ENCODE data around the gene HAPSTR1. TPM values are rescaled to one million over a fixed set of nuclear protein-coding genes. Genes with fewer than 3 reads are reported as not detected.
A peak's percentile ranks its signal among the peaks of the same experiment; 100 is the strongest.
"Not testable (repeated sequence)": the region's sequence is repeated elsewhere in the genome, so short reads cannot be mapped to it uniquely, and the experiment has no call there.

Gene HAPSTR1, protein sequence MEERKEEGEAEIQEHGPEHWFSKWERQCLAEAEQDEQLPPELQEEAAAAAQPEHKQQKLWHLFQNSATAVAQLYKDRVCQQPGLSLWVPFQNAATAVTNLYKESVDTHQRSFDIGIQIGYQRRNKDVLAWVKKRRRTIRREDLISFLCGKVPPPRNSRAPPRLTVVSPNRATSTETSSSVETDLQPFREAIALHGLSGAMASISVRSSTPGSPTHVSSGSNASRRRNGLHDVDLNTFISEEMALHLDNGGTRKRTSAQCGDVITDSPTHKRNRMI
- 29.7 TPM for polyA plus RNA-seq (2013, experiment 1 of 2)
- polyA plus RNA-seq (2013, experiment 2 of 2) = 30.2 TPM

DNA sequence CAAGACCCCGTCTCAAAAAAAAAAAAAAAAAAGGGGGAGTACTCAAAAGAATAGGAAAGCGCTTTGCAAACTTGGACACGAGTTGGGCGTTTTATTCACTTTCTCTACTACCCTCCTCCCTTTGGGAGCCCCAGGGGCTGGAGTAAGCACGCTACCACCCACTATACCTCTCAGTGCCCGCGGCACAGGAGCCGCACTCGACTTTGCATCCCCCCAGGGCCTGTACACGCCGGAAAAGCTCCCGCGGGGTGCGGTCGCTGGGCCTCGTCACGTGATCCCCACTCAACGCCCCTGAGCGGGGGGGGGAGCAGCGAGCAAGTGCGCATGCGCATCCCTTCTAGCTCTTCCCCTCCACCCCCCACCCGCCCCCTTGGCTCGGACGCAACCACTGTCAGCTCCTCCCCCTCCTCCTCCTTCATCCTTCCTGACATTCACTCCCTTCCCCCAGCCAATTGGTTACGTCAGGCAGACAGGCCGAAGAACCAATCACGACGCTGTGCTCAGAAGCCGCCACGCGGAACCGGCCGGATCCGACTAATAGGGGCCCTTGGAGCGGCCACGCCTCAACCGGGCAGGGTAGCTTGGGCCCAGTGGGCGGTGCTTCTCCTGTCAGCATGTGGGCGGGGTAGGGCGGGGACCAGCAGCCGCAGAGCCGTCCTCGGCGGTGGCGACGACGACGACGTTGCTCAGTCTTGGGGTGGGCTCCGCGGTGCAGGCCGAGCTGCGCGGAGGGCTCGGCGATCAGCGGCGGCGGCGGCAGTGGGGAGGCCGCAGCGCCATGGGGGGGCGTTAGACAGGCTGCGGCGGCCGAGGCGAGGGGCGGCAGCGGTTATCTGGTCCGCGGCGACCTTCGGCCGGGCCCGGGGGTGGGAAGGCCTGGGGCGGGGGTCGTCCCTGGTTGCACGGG, at the start of gene HAPSTR1:
Gene HAPSTR1, plus strand, starts transcription at position 685 of the 907 bp plus-strand sequence. CDS start 401 bp downstream, outside the sequence.
- Histone ChIP-seq H3K36me3 (ENCODE audit: control insufficient read depth, insufficient read depth, low read length) (peaks cover 33% of the 10 kb centered on the region), H3K9me3 (ENCODE audit: control insufficient read depth, low read length) (no peaks in the 10 kb centered on the region), H3K27ac (ENCODE audit: low read depth, low read length, severe bottlenecking) (peak within 1 kb of the TSS; percentile 84), H3K4me1 (ENCODE audit: control insufficient read depth, insufficient read depth, low read length, poor library complexity, severe bottlenecking) (peaks cover 4% of the 10 kb centered on the region), H3K4me3 (ENCODE audit: extremely low read depth, insufficient read depth, low read length, poor library complexity, severe bottlenecking) (peak within 1 kb of the TSS; percentile 96)
- 0 to 1% methylated on average over 47 to 55 of the region's 79 CpGs for WGBS, 2 experiments (ENCODE audit: insufficient coverage in 2 of 2)

DNA sequence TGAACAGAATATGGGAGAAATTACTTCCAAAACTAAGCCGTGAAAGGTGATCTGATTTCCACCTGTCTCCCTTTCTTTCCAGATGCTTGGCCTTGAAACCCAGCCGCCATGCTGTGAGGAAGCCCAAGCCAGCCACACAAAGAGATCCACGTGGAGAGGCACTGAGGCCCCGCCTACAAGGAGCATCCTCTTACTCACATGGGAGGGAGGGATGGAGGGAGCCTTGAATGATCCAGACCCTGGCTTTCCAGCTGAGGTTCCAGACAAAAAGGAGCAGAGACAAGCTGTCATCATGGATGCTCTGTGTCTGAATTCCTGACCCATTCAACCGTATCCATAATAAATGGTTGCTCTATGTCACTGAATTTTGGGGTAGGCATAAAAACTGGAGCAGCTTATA, 48.9 kb upstream of the HAPSTR1 start:
- Histone ChIP-seq H3K9me3 (ENCODE audit: control insufficient read depth, low read length) (peaks cover 8% of the 10 kb centered on the region), H3K36me3 (ENCODE audit: control insufficient read depth, insufficient read depth, low read length) (no peaks in the 10 kb centered on the region), H3K4me1 (ENCODE audit: control insufficient read depth, insufficient read depth, low read length, poor library complexity, severe bottlenecking) (peaks cover 5% of the 10 kb centered on the region), H3K27ac (ENCODE audit: low read depth, low read length, severe bottlenecking) (no peak overlapping the region), H3K4me3 (ENCODE audit: extremely low read depth, insufficient read depth, low read length, poor library complexity, severe bottlenecking) (no peak overlapping the region)
- 76 to 86% methylated on average over 1 to 3 of the region's 5 CpGs for whole genome bisulfite sequencing, 2 experiments (ENCODE audit: insufficient coverage in 2 of 2)

DNA sequence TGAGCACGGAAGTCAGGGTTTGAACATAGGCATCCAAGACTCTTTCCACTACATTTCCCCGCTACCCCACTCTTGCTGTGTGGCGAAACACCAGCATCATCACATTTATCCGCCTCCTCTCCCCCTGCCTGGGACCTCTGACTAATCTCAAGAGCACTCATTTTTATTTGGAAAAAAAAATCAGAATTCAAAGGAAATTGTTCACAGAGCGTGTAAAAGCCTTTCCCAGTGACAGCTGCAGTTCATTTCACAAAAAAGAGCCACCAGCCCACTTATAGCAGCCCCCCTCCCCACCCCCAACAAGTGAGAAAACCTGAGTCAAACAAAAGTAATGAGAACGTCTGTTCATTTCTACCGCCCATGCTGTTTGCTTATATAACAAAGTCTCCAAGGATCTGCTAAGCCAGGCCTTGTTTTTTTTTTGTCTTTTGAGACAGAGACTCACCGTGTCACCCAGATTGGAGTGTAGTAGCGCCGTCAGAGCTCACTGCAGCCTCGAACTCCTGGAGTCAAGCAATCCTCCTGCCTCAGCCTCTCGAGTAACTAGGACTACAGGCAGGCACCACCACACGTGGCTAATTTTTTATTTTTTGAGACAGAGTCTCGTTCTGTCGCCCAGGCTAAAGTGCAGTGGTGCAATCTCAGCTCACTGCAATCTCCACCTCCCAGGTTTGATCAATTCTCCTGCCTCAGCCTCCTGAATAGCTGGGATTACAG, 48.3 kb upstream of the HAPSTR1 start:
- WGBS, 2 experiments (ENCODE audit: insufficient coverage in 2 of 2) = 94 to 95% methylated on average over 10 to 13 of the region's 15 CpGs
- no peak overlapping the region for H3K4me3 ChIP-seq (ENCODE audit: extremely low read depth, insufficient read depth, low read length, poor library complexity, severe bottlenecking)
- peak overlapping the region; percentile 6 for H3K27ac ChIP-seq (ENCODE audit: low read depth, low read length, severe bottlenecking)
- H3K9me3 ChIP-seq (ENCODE audit: control insufficient read depth, low read length) = peaks cover 8% of the 10 kb centered on the region
- H3K36me3 ChIP-seq (ENCODE audit: control insufficient read depth, insufficient read depth, low read length) = no peaks in the 10 kb centered on the region
- H3K4me1 ChIP-seq (ENCODE audit: control insufficient read depth, insufficient read depth, low read length, poor library complexity, severe bottlenecking) = peaks cover 7% of the 10 kb centered on the region

DNA sequence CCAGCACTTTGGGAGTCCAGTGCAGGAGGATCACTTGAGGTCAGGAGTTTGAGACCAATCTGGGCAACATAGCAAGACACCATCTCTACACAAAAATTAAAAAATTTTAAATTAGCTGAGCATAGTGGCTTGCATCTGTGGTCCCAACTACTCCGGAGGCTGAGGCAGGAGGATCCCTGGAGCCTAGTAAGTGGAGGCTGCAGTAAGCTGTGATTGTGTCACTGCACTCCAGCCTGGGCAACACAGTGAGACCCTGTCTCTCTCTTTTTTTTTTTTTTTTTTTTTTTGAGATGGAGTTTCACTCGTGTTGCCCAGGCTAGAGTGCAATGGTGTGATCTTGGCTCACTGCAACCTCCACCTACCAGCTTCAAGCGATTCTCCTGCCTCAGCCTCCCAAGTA, 45.9 kb upstream of the HAPSTR1 start:
- H3K9me3 ChIP-seq (ENCODE audit: control insufficient read depth, low read length); H3K27ac ChIP-seq (ENCODE audit: low read depth, low read length, severe bottlenecking); H3K36me3 ChIP-seq (ENCODE audit: control insufficient read depth, insufficient read depth, low read length); H3K4me3 ChIP-seq (ENCODE audit: extremely low read depth, insufficient read depth, low read length, poor library complexity, severe bottlenecking): not testable (repeated sequence)
- H3K4me1 ChIP-seq (ENCODE audit: control insufficient read depth, insufficient read depth, low read length, poor library complexity, severe bottlenecking) = peaks cover 11% of the 10 kb centered on the region
- 88% methylated on average over 1 of the region's 3 CpGs; no CpG with 5 or more reads in 1 of the 2 experiments for WGBS, 2 experiments (ENCODE audit: insufficient coverage in 2 of 2)

DNA sequence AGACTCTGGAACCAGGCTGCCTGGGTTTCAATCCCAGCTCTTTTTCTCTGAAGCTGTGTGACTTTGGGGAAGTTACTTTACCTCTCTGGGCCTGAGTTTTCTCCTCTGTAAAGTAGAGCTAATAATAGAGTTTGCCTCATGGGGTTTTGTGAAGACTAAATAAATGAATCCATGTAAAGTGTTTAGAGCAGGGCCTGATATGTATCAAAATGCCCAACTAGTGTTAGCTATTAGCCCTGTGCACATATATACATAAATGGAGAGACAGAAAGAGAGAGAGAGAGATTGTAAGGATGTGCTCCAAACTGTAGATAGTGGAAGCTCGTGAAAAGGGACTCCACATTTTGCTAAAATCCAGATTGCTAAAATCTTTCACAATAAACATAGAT, 44.8 kb upstream of the HAPSTR1 start:
- peaks cover 11% of the 10 kb centered on the region for H3K4me1 ChIP-seq (ENCODE audit: control insufficient read depth, insufficient read depth, low read length, poor library complexity, severe bottlenecking)
- H3K27ac ChIP-seq (ENCODE audit: low read depth, low read length, severe bottlenecking) = no peak overlapping the region
- H3K9me3 ChIP-seq (ENCODE audit: control insufficient read depth, low read length) = peaks cover 8% of the 10 kb centered on the region
- H3K4me3 ChIP-seq (ENCODE audit: extremely low read depth, insufficient read depth, low read length, poor library complexity, severe bottlenecking) = no peak overlapping the region
- H3K36me3 ChIP-seq (ENCODE audit: control insufficient read depth, insufficient read depth, low read length) = no peaks in the 10 kb centered on the region
- no CpG with 5 or more reads among the region's 1 CpG for WGBS, 2 experiments (ENCODE audit: insufficient coverage in 2 of 2)

DNA sequence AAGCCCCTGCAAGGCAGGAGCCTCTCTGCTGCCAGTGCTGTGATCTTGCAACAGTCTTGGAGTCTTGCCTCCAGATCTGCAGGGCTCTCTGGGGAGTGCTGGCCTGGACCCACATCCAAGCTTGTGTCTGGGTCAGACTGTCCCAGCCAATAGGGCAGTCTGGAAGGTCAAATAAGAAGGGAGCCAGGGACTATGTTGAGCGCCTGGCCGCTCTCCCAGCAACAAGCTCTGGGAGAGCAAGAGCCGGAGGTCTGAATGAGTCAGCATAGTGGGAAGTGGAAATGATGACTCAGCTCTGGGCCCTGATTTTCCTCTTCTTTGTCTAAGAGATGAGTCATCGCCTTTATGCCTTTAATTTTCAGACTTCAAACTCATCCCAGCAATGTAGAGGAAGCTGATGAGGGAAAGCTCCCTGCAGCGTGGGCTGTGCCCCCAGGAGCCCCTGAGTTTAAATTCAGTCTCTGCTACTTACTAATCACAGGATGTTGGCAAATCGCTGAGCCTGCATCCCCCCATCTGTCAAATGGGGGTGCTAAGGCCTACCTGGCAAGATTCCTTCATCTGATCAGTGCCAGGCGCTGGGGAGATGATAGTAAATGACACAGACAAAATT, 43.6 kb upstream of the HAPSTR1 start:
- Histone ChIP-seq H3K4me3 (ENCODE audit: extremely low read depth, insufficient read depth, low read length, poor library complexity, severe bottlenecking) (no peak overlapping the region), H3K36me3 (ENCODE audit: control insufficient read depth, insufficient read depth, low read length) (no peaks in the 10 kb centered on the region), H3K4me1 (ENCODE audit: control insufficient read depth, insufficient read depth, low read length, poor library complexity, severe bottlenecking) (peaks cover 11% of the 10 kb centered on the region), H3K9me3 (ENCODE audit: control insufficient read depth, low read length) (peaks cover 8% of the 10 kb centered on the region), H3K27ac (ENCODE audit: low read depth, low read length, severe bottlenecking) (peak overlapping the region; percentile 98)
- WGBS, 2 experiments (ENCODE audit: insufficient coverage in 2 of 2) = 0 to 14% methylated on average over 1 to 5 of the region's 7 CpGs

DNA sequence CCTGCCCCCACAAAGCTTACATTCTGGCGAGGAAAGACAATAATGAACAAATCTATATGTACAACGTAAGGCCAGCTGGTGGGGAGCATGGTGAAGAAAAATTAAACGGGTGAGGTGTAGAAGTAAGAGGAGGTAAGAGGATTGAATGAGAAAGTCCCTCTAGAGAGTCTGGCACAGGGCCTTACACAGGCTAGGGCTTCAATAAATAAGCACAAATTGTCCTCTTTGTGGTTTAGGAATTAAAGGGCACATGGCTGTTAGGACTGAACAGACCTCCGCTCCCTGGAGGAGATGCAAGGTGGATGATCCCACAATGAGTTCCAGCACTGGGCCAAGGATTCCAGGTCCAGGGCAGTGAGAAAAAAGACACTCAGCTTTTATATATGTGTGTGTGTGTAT, 43.1 kb upstream of the HAPSTR1 start:
- Histone ChIP-seq H3K9me3 (ENCODE audit: control insufficient read depth, low read length) (peaks cover 8% of the 10 kb centered on the region), H3K4me3 (ENCODE audit: extremely low read depth, insufficient read depth, low read length, poor library complexity, severe bottlenecking) (no peak overlapping the region), H3K36me3 (ENCODE audit: control insufficient read depth, insufficient read depth, low read length) (no peaks in the 10 kb centered on the region), H3K4me1 (ENCODE audit: control insufficient read depth, insufficient read depth, low read length, poor library complexity, severe bottlenecking) (peaks cover 8% of the 10 kb centered on the region), H3K27ac (ENCODE audit: low read depth, low read length, severe bottlenecking) (peak overlapping the region; percentile 98)
- WGBS, 2 experiments (ENCODE audit: insufficient coverage in 2 of 2) = 77 to 85% methylated on average over 2 to 3 of the region's 4 CpGs

DNA sequence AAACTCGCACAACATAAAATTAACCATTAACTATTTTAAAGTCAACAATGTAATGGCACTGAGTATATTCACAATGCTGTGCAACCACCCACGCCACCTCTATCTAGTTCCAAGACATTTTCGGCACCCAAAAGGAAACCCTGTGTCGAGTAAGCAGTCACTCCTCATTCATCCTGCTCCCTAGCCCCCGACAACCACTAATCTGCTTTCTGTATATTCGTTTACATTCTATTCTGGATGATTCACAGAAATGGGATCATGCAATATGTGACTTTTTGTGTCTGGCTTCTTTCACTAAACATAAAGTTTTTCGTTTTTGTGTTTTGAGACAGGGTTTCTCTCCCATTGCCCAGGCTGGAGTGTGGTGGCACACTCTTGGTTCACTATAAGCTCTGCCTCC, 42.2 kb upstream of the HAPSTR1 start:
- H3K27ac ChIP-seq (ENCODE audit: low read depth, low read length, severe bottlenecking) = peak overlapping the region; percentile 72
- 80 to 89% methylated on average over 4 of the region's 7 CpGs for WGBS, 2 experiments (ENCODE audit: insufficient coverage in 2 of 2)

DNA sequence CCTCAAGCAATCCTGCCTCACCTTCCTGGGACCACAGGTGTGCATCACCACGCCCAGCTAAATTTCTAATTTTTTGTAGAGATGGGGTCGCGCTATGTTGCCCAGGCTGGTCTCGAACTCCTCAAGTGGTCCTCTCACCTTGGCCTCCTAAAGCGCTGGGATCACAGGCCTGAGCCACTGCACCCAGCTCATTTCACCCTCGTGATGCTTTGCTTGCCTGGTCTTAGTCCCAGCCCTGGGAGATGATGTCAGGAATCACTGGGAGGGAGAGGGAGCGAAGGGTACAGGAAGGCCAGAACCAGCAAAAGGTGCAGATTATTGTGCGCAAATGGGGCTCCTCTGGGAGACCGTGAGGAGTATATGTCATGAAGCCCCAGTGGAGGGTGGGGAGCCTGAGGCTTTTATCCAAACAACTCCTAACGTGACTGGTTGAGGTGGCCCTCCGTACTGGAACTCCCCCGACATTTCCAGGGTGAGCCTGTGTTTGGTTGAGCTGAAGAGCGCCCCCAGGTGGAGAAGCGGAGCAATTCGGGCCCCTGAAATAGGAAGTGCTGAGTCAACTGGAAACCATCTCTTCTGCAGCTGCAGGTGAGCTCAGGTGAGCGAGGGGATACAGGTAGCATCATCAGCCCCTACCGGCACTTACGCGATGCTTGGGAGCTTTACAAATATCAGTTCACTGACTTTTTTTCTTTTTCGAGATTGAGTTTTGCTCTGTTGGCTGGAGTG, 41.2 kb upstream of the HAPSTR1 start:
- Histone ChIP-seq H3K9me3 (ENCODE audit: control insufficient read depth, low read length) (peaks cover 8% of the 10 kb centered on the region), H3K4me3 (ENCODE audit: extremely low read depth, insufficient read depth, low read length, poor library complexity, severe bottlenecking) (no peak overlapping the region), H3K27ac (ENCODE audit: low read depth, low read length, severe bottlenecking) (no peak overlapping the region), H3K36me3 (ENCODE audit: control insufficient read depth, insufficient read depth, low read length) (no peaks in the 10 kb centered on the region), H3K4me1 (ENCODE audit: control insufficient read depth, insufficient read depth, low read length, poor library complexity, severe bottlenecking) (peaks cover 6% of the 10 kb centered on the region)
- WGBS, 2 experiments (ENCODE audit: insufficient coverage in 2 of 2) = 77 to 82% methylated on average over 20 of the region's 20 CpGs

More for the DNA sequence above, 42.2 kb upstream of the HAPSTR1 start:
- Histone ChIP-seq H3K4me3 (ENCODE audit: extremely low read depth, insufficient read depth, low read length, poor library complexity, severe bottlenecking) (no peak overlapping the region), H3K36me3 (ENCODE audit: control insufficient read depth, insufficient read depth, low read length) (no peaks in the 10 kb centered on the region), H3K9me3 (ENCODE audit: control insufficient read depth, low read length) (peaks cover 8% of the 10 kb centered on the region), H3K4me1 (ENCODE audit: control insufficient read depth, insufficient read depth, low read length, poor library complexity, severe bottlenecking) (peaks cover 6% of the 10 kb centered on the region)
